ENCODE measurements around the gene LRCH1.

LRCH1 gene

GRCh38 chr13:46621133-46621532 lies 68.2 kb downstream of the LRCH1 start:
- no peak for DNase-seq (ENCODE audit: low read depth in 1 of 2, low spot score in 1 of 2)
- H3K27me3 ChIP-seq (ENCODE audit: insufficient read depth, poor library complexity, severe bottlenecking): no peaks in the 10 kb centered on the region
- no peak for TF ChIP-seq REST (IDR thresholded peaks at IDR 0.05; ENCODE audit: insufficient replicate concordance, low read depth)
- TF ChIP-seq CTCF (IDR thresholded peaks at IDR 0.05; ENCODE audit: insufficient read depth, low read length): no peak
- TF ChIP-seq GABPA (IDR thresholded peaks at IDR 0.05; ENCODE audit: low read depth): no peak
- TF ChIP-seq SPI1 (IDR thresholded peaks at IDR 0.05; ENCODE audit: borderline replicate concordance, low read depth): no peak
- no peak for TF ChIP-seq POLR2AphosphoS5 (IDR thresholded peaks at IDR 0.05; ENCODE audit: low read depth)
- no peak overlapping the region for H3K4me3 ChIP-seq (replicated peaks; ENCODE audit: insufficient read depth, low read length)
- no peak overlapping the region for H3K27ac ChIP-seq (replicated peaks)

GRCh38 chr13:46621792-46622629 lies 69.0 kb downstream of the LRCH1 start:
- TF ChIP-seq REST (IDR thresholded peaks at IDR 0.05; ENCODE audit: insufficient replicate concordance, low read depth) (no peak), GABPA (IDR thresholded peaks at IDR 0.05; ENCODE audit: low read depth) (no peak), SPI1 (IDR thresholded peaks at IDR 0.05; ENCODE audit: borderline replicate concordance, low read depth) (no peak), CTCF (IDR thresholded peaks at IDR 0.05; ENCODE audit: insufficient read depth, low read length) (no peak), POLR2AphosphoS5 (IDR thresholded peaks at IDR 0.05; ENCODE audit: low read depth) (no peak)
- no peak overlapping the region for H3K27ac ChIP-seq (replicated peaks)
- H3K27me3 ChIP-seq (ENCODE audit: insufficient read depth, poor library complexity, severe bottlenecking): no peaks in the 10 kb centered on the region
- H3K4me3 ChIP-seq (replicated peaks; ENCODE audit: insufficient read depth, low read length): no peak overlapping the region
- no peak for DNase-seq (ENCODE audit: low read depth in 1 of 2, low spot score in 1 of 2)

GRCh38 chr13:46622630-46623256 lies 69.8 kb downstream of the LRCH1 start:
- Histone ChIP-seq H3K27me3 (ENCODE audit: insufficient read depth, poor library complexity, severe bottlenecking) (no peaks in the 10 kb centered on the region), H3K4me3 (replicated peaks; ENCODE audit: insufficient read depth, low read length) (no peak overlapping the region), H3K27ac (replicated peaks) (no peak overlapping the region)
- no peak for DNase-seq (ENCODE audit: low read depth in 1 of 2, low spot score in 1 of 2)
- TF ChIP-seq GABPA (IDR thresholded peaks at IDR 0.05; ENCODE audit: low read depth) (no peak), SPI1 (IDR thresholded peaks at IDR 0.05; ENCODE audit: borderline replicate concordance, low read depth) (no peak), REST (IDR thresholded peaks at IDR 0.05; ENCODE audit: insufficient replicate concordance, low read depth) (no peak), CTCF (IDR thresholded peaks at IDR 0.05; ENCODE audit: insufficient read depth, low read length) (no peak), POLR2AphosphoS5 (IDR thresholded peaks at IDR 0.05; ENCODE audit: low read depth) (no peak)

Measured in HL-60 (cell line).